H1 (cell line): ENCODE data around the gene RNF130. TPM values are rescaled to one million over a fixed set of nuclear protein-coding genes. Genes with fewer than 3 reads are reported as not detected.

Experiments
- CTCF ChIA-PET: fragments of 300-600 bp; sonication (Branson Sonifier 250); formaldehyde crosslinking; loops from one replicate; lab custom pipeline; 2021; ENCODE audit not compliant: partially characterized antibody; lab: Charles Lee
- POLR2A ChIA-PET: fragments of 300-600 bp; sonication (Branson Sonifier 250); formaldehyde crosslinking; loops from one replicate; lab custom pipeline; 2021; ENCODE audit warnings: inconsistent platforms; ENCODE audit not compliant: partially characterized antibody; lab: Charles Lee
- DNase-seq, 2 experiments: peaks; one replicate each; pipeline versions ENCODE4 v3.0.0 to v3.0.0-alpha.2; 2010 to 2022; ENCODE audit warnings: low spot score in 2 of 2, low read depth in 1 of 2, mixed read lengths in 1 of 2
- FAIRE-seq: peaks from 2 replicates; lab custom pipeline; 2011; peaks lifted over from hg19 to GRCh38; lab: Jason Lieb, UNC
- H2AFZ ChIP-seq: 2 replicates; pipeline ENCODE4 v1.8.1; 2012; ENCODE audit warnings: low read length, inconsistent platforms
- H2AK5ac ChIP-seq: 2 replicates; pipeline ENCODE4 v1.6.1; 2013; ENCODE audit warnings: low read depth, low read length
- H2BK120ac ChIP-seq: replicated peaks from 2 replicates; pipeline ENCODE3; 2013; ENCODE audit warnings: low read depth, low read length, inconsistent platforms
- H2BK12ac ChIP-seq: 2 replicates; pipeline ENCODE4 v1.6.1; 2013; ENCODE audit warnings: low read depth, low read length
- H2BK15ac ChIP-seq: 2 replicates; pipeline ENCODE4 v1.6.1; 2013; ENCODE audit warnings: low read length
- H2BK20ac ChIP-seq: 2 replicates; pipeline ENCODE4 v1.6.1; 2013; ENCODE audit warnings: low read length
- H2BK5ac ChIP-seq: 2 replicates; pipeline ENCODE4 v1.6.1; 2013; ENCODE audit warnings: low read depth, low read length
- H3K14ac ChIP-seq: 2 replicates; pipeline ENCODE4 v1.6.1; 2013; ENCODE audit warnings: inconsistent platforms; ENCODE audit not compliant: insufficient read length
- H3K18ac ChIP-seq: 2 replicates; pipeline ENCODE4 v1.6.1; 2013; ENCODE audit warnings: low read length; ENCODE audit errors: extremely low read depth
- H3K23ac ChIP-seq: 2 replicates; pipeline ENCODE4 v1.6.1; 2013; ENCODE audit warnings: inconsistent platforms; ENCODE audit not compliant: insufficient read length
- H3K23me2 ChIP-seq: 2 replicates; pipeline ENCODE4 v1.6.1; 2013; ENCODE audit warnings: low read depth, low read length
- H3K27ac ChIP-seq: 2 replicates; pipeline ENCODE4 v1.6.1; 2011; ENCODE audit warnings: low read depth, low read length, inconsistent platforms
- H3K27me3 ChIP-seq, 4 experiments: replicated peaks in 1 of 4; 1 replicate in 1 of 4; 2 replicates in 3 of 4; pipeline versions ENCODE4 v1.6.1 to v1.8.1; 2011 to 2013; ENCODE audit warnings: low read length in 3 of 4, mild to moderate bottlenecking in 3 of 4, inconsistent platforms in 2 of 4, mixed read lengths in 2 of 4, moderate library complexity in 1 of 4; ENCODE audit not compliant: control insufficient read depth in 3 of 4, insufficient read depth in 3 of 4; ENCODE audit errors: extremely low read depth in 1 of 4
- H3K36me3 ChIP-seq, 4 experiments: 2 replicates each; pipeline versions ENCODE4 v1.6.1 to v1.8.1; 2011 to 2013; ENCODE audit warnings: mild to moderate bottlenecking in 4 of 4, low read length in 3 of 4, moderate library complexity in 2 of 4, control low read depth in 1 of 4, inconsistent platforms in 1 of 4; ENCODE audit not compliant: insufficient read depth in 4 of 4, control insufficient read depth in 2 of 4
- H3K4ac ChIP-seq: replicated peaks from 2 replicates; pipeline ENCODE3; 2013; ENCODE audit warnings: low read length, low read depth, mixed read lengths, inconsistent platforms; ENCODE audit not compliant: insufficient read length
- H3K4me1 ChIP-seq, 4 experiments: replicated peaks in 1 of 4; 1 replicate in 1 of 4; 2 replicates in 3 of 4; pipeline versions ENCODE4 v1.6.1 to v1.8.1; 2011 to 2013; ENCODE audit warnings: low read length in 3 of 4, inconsistent platforms in 2 of 4, mixed read lengths in 1 of 4; ENCODE audit not compliant: insufficient read depth in 4 of 4, control insufficient read depth in 3 of 4
- H3K4me2 ChIP-seq, 2 experiments: 2 replicates each; pipeline versions ENCODE4 v1.6.1 to v1.8.1; 2011 to 2013; ENCODE audit warnings: low read depth in 2 of 2, low read length in 2 of 2, control low read depth in 1 of 2, inconsistent platforms in 1 of 2, mild to moderate bottlenecking in 1 of 2; ENCODE audit not compliant: insufficient read depth in 1 of 2
- H3K4me3 ChIP-seq, 4 experiments: fragments of 200-600, 300-600 bp in 1 of 4; sonication (generic), shearing (Covaris generic), sonication (Bioruptor Twin) in 1 of 4; 2 replicates each; pipeline versions ENCODE4 v1.5.1 to v1.8.1; 2011 to 2016; ENCODE audit warnings: low read length in 4 of 4, low read depth in 3 of 4, control low read depth in 2 of 4, inconsistent platforms in 2 of 4, mild to moderate bottlenecking in 2 of 4, mixed read lengths in 1 of 4, moderate library complexity in 1 of 4; ENCODE audit not compliant: insufficient read depth in 2 of 4; ENCODE audit errors: extremely low read depth in 1 of 4
- H3K56ac ChIP-seq: replicated peaks from 2 replicates; pipeline ENCODE3; 2013; ENCODE audit warnings: low read depth, mild to moderate bottlenecking, mixed read lengths, low read length, inconsistent platforms; ENCODE audit not compliant: insufficient read length
- H3K79me1 ChIP-seq: 2 replicates; pipeline ENCODE4 v1.6.1; 2013; ENCODE audit warnings: low read depth, low read length, control low read depth
- H3K79me2 ChIP-seq, 2 experiments: 2 replicates each; pipeline versions ENCODE4 v1.6.1 to v1.8.1; 2012 to 2013; ENCODE audit warnings: low read length in 2 of 2, mild to moderate bottlenecking in 2 of 2, inconsistent platforms in 1 of 2; ENCODE audit not compliant: insufficient read depth in 2 of 2, control insufficient read depth in 1 of 2
- H3K9ac ChIP-seq, 4 experiments: replicated peaks in 1 of 4; 1 replicate in 1 of 4; 2 replicates in 3 of 4; pipeline versions ENCODE4 v1.6.1 to v1.8.1; 2011 to 2013; ENCODE audit warnings: low read depth in 3 of 4, low read length in 3 of 4, control low read depth in 2 of 4, mild to moderate bottlenecking in 2 of 4, moderate library complexity in 2 of 4, inconsistent platforms in 1 of 4; ENCODE audit errors: extremely low read depth in 1 of 4
- H3K9me3 ChIP-seq, 2 experiments: 2 replicates each; pipeline versions ENCODE4 v1.6.1 to v1.8.1; 2012 to 2013; ENCODE audit warnings: mild to moderate bottlenecking in 2 of 2, moderate library complexity in 2 of 2, control low read depth in 1 of 2, inconsistent platforms in 1 of 2, low read depth in 1 of 2, low read length in 1 of 2, mixed read lengths in 1 of 2; ENCODE audit not compliant: insufficient read depth in 2 of 2
- H4K20me1 ChIP-seq, 2 experiments: replicated peaks in 1 of 2; 2 replicates each; pipeline versions ENCODE3 to v1.8.1; 2011 to 2013; ENCODE audit warnings: inconsistent platforms in 2 of 2, low read length in 2 of 2, mild to moderate bottlenecking in 1 of 2; ENCODE audit not compliant: insufficient read depth in 2 of 2, control insufficient read depth in 1 of 2
- H4K5ac ChIP-seq: 2 replicates; pipeline ENCODE4 v1.6.1; 2013; ENCODE audit warnings: low read length, low read depth, mixed read lengths, inconsistent platforms; ENCODE audit not compliant: insufficient read length
- H4K8ac ChIP-seq: 2 replicates; pipeline ENCODE4 v1.8.0; 2013; ENCODE audit warnings: mild to moderate bottlenecking, moderate library complexity, low read length, inconsistent platforms; ENCODE audit not compliant: insufficient read depth; ENCODE audit errors: extremely low read depth
- H4K91ac ChIP-seq: replicated peaks from 2 replicates; pipeline ENCODE3; 2013; ENCODE audit warnings: low read length, mixed read lengths, inconsistent platforms; ENCODE audit not compliant: insufficient read length
- BCL11A ChIP-seq, 2 experiments: IDR thresholded peaks; one replicate each; pipeline ENCODE4 v1.6.1; 2011; ENCODE audit warnings: low read depth in 2 of 2, low read length in 2 of 2, mild to moderate bottlenecking in 2 of 2
- CTBP2 ChIP-seq: IDR thresholded peaks from 2 replicates; pipeline ENCODE4 v1.7.0; 2011; ENCODE audit warnings: borderline replicate concordance, mild to moderate bottlenecking, moderate library complexity, mixed read lengths, low read length; ENCODE audit not compliant: insufficient read depth, insufficient read length
- EGR1 ChIP-seq: IDR thresholded peaks from 2 replicates; pipeline ENCODE4 v1.6.1; 2011; ENCODE audit warnings: low read depth, low read length, borderline replicate concordance
- POU5F1 ChIP-seq: IDR thresholded peaks from 2 replicates; pipeline ENCODE4 v1.6.1; 2011; ENCODE audit warnings: low read depth, mild to moderate bottlenecking, low read length, moderate library complexity
- SIX5 ChIP-seq: IDR thresholded peaks from 2 replicates; pipeline ENCODE4 v1.6.1; 2011; ENCODE audit warnings: mild to moderate bottlenecking, low read depth, low read length
- YY1 ChIP-seq: IDR thresholded peaks from 2 replicates; pipeline ENCODE4 v1.6.1; 2011; ENCODE audit warnings: low read depth, mild to moderate bottlenecking, low read length
- WGBS, 2 experiments: shearing (Covaris generic) in 1 of 2; methylation state at CpG; one replicate each; pipeline versions ENCODE4 v1.1.6 to v1.1.7; 2013 to 2015; ENCODE audit warnings: low lambda C conversion rate in 2 of 2, mixed read lengths in 2 of 2, inconsistent platforms in 1 of 2, low coverage in 1 of 2, missing lambda C conversion rate in 1 of 2; ENCODE audit not compliant: insufficient replicate concordance in 2 of 2, insufficient coverage in 1 of 2, insufficient read length in 1 of 2; ENCODE audit errors: extremely low coverage in 1 of 2, missing lambda C conversion rate in 1 of 2; 5-methylcytosine and 5-hydroxymethylcytosine counted together
- polyA plus RNA-seq, 7 experiments: library from polyadenylated mRNA; depleted of rRNA in 3 of 7; stranded (reverse) in 5 of 7; unstranded in 2 of 7; fragments of >200 nt in 5 of 7; fragments of 200-250 nt in 2 of 7; gene quantifications; 1 replicate in 5 of 7; 2 replicates in 1 of 7; 4 replicates in 1 of 7; pipeline versions ENCODE4 v1.2.1 to v1.2.3, GENCODE V29; 2011 to 2013; ENCODE audit warnings: missing spikeins in 2 of 7, mixed read lengths in 2 of 7
- total RNA-seq: library from RNA; stranded (reverse); fragmentation: NEBNext Ultra II Directional; extraction: Animal tissue kit (Norgen Biotek cat#: 25700); gene quantifications from 2 replicates; pipeline ENCODE4 v1.2.1, GENCODE V29; 2021
- TF ChIP-seq, protein P1 (sequence below): IDR thresholded peaks from 2 replicates; pipeline ENCODE4 v1.6.1; 2012; ENCODE audit warnings: low read length, inconsistent platforms

The RNF130 gene
- total and polyA plus RNA-seq, 2 of the 8 experiments (the other 6 are each of a cell fraction or from before 2014, with no cell fraction given) = 65.1 to 70.0 TPM

DNA sequence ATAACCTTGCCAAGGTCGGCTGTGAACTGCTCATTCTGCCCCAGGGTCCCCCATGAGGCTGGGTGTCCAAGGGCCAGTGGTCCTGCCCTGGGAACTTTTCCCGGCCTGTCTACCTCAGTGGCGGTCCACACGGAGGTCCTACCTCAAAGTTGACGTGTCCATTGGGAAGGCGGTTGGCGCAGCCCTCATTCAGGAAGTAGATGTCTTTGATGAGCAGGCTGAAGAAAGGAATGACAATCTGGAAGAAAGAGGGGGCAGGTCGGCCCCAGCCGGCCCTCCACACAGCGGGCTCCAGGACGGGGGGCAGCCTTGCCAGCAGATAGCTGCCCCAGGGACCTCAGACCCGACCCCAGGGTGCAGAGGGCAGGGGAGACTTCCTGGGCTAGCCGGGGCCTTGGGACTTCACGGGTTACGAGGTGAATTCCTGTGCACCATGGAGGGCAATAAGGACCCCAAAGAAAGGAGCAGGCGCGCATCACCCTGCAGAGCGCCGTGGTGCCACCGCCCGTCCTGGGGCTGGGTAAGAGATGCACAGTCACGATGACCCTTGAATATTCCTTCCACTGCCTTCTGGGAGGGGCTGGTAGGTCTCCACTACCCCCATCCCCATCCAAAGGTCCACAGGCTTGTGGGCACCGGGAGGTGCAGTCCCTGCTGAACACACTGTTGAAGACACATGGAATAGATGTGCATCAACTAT is 42.9 kb upstream of the RNF130 start:
- H3K27me3 ChIP-seq = no peaks in the 10 kb centered on the region
- no peaks in the 10 kb centered on the region for H3K36me3 ChIP-seq
- no peak overlapping the region for H3K9ac ChIP-seq
- no peak overlapping the region for H3K14ac ChIP-seq
- FAIRE-seq = no peak
- H3K4me2 ChIP-seq = no peak overlapping the region
- H3K23me2 ChIP-seq = no peaks in the 10 kb centered on the region
- DNase-seq = no peak
- no peak overlapping the region for H2BK5ac ChIP-seq
- ChIA-PET CTCF (no interaction called here), POLR2A (no interaction called here)
- no peak overlapping the region for H2BK15ac ChIP-seq
- H2BK20ac ChIP-seq = 0 out of 2 replicates have a peak overlapping the region, but pooled peaks have one; percentile 3
- H4K8ac ChIP-seq = no peak overlapping the region
- H3K4me3 ChIP-seq = no peak overlapping the region
- no peaks in the 10 kb centered on the region for H3K9me3 ChIP-seq
- H3K4me1 ChIP-seq = peaks cover 0 to 4% (median 0%) of the 10 kb centered on the region in 4 experiments; a peak in 3 of 7 replicates
- no peaks in the 10 kb centered on the region for H3K79me1 ChIP-seq
- no peak overlapping the region for H3K27ac ChIP-seq
- TF ChIP-seq YY1 (no peak), EGR1 (no peak), SIX5 (no peak), POU5F1 (no peak), CTBP2 (no peak), BCL11A (IDR thresholded peaks at IDR 0.05; ENCODE audit: low read depth in 2 of 2, low read length in 2 of 2) (no peak)
- TF ChIP-seq, protein P1, sequence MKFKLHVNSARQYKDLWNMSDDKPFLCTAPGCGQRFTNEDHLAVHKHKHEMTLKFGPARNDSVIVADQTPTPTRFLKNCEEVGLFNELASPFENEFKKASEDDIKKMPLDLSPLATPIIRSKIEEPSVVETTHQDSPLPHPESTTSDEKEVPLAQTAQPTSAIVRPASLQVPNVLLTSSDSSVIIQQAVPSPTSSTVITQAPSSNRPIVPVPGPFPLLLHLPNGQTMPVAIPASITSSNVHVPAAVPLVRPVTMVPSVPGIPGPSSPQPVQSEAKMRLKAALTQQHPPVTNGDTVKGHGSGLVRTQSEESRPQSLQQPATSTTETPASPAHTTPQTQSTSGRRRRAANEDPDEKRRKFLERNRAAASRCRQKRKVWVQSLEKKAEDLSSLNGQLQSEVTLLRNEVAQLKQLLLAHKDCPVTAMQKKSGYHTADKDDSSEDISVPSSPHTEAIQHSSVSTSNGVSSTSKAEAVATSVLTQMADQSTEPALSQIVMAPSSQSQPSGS = no peak
- no peak overlapping the region for H3K23ac ChIP-seq
- H2AK5ac ChIP-seq = no peak overlapping the region
- H4K20me1 ChIP-seq = peaks cover 0 to 4% of the 10 kb centered on the region in 2 experiments
- 89% methylated on average over 23 of the region's 23 CpGs; no CpG with 5 or more reads in 1 of the 2 experiments for WGBS, 2 experiments
- no peak overlapping the region for H4K5ac ChIP-seq
- no peak overlapping the region for H2AFZ ChIP-seq
- H3K79me2 ChIP-seq = no peaks in the 10 kb centered on the region
- H3K18ac ChIP-seq = no peak overlapping the region
- no peak overlapping the region for H3K4ac ChIP-seq
- no peak overlapping the region for H2BK12ac ChIP-seq
- no peak overlapping the region for H3K56ac ChIP-seq
- no peak overlapping the region for H4K91ac ChIP-seq
- no peak overlapping the region for H2BK120ac ChIP-seq
